ENCODE measurements around the gene SLC35D2. TPM values are rescaled to one million over a fixed set of nuclear protein-coding genes. Genes with fewer than 3 reads are reported as not detected.
"Not testable (repeated sequence)": the region's sequence is repeated elsewhere in the genome, so short reads cannot be mapped to it uniquely, and the experiment has no call there.

The SLC35D2 gene
- total RNA-seq, 2 experiments from 2014 or later, result 8.1 to 8.5 TPM

- H3K9me3 Mint-ChIP-seq; H3K36me3 Mint-ChIP-seq; H3K27me3 Mint-ChIP-seq; H3K4me3 Mint-ChIP-seq; CTCF ChIA-PET; H3K4me1 Mint-ChIP-seq (ENCODE audit: low read depth); H3K27ac Mint-ChIP-seq; intact Hi-C loops (cut with micrococcal nuclease); DNase-seq: not testable (repeated sequence)
- POLR2A ChIA-PET, result interaction anchor here (0.7 kb wide), 1 partner anchor 1893 kb away, joined by 3 read pairs; no protein-coding TSS in a partner anchor
Observed at GRCh38 chr9:96375507-96375906, 8.0 kb downstream of the SLC35D2 start.

GRCh38 chr9:96367943-96368342, 15.6 kb downstream of the SLC35D2 start:
- no peaks in the 10 kb centered on the region for H3K4me1 Mint-ChIP-seq (ENCODE audit: low read depth)
- intact Hi-C loops (cut with micrococcal nuclease), result no loop called here
- no peaks in the 10 kb centered on the region for H3K27me3 Mint-ChIP-seq
- DNase-seq, result no peak
- H3K9me3 Mint-ChIP-seq, result no peaks in the 10 kb centered on the region
- peaks cover 7% of the 10 kb centered on the region for H3K36me3 Mint-ChIP-seq
- POLR2A ChIA-PET, result no interaction called here
- CTCF ChIA-PET, result no interaction called here
- H3K27ac Mint-ChIP-seq, result no peak overlapping the region
- H3K4me3 Mint-ChIP-seq, result no peak overlapping the region

- Mint-ChIP-seq H3K36me3 (peaks cover 13% of the 10 kb centered on the region), H3K9me3 (no peaks in the 10 kb centered on the region), H3K4me1 (ENCODE audit: low read depth) (no peaks in the 10 kb centered on the region), H3K4me3 (no peak overlapping the region), H3K27me3 (no peaks in the 10 kb centered on the region), H3K27ac (no peak overlapping the region)
- DNase-seq, result no peak
- ChIA-PET CTCF (interaction anchor here (1.4 kb wide), 1 partner anchor 36 kb away, joined by 3 read pairs; no protein-coding TSS in a partner anchor), POLR2A (no interaction called here)
- intact Hi-C loops (cut with micrococcal nuclease), result no loop called here
Observed at GRCh38 chr9:96363175-96363967, 20.1 kb downstream of the SLC35D2 start.

GRCh38 chr9:96362119-96362518, 21.4 kb downstream of the SLC35D2 start:
- H3K4me3 Mint-ChIP-seq; POLR2A ChIA-PET; DNase-seq; H3K4me1 Mint-ChIP-seq (ENCODE audit: low read depth); H3K27ac Mint-ChIP-seq; H3K9me3 Mint-ChIP-seq; H3K27me3 Mint-ChIP-seq; intact Hi-C loops (cut with micrococcal nuclease); CTCF ChIA-PET: not testable (repeated sequence)
- H3K36me3 Mint-ChIP-seq, result peaks cover 14% of the 10 kb centered on the region

DNA sequence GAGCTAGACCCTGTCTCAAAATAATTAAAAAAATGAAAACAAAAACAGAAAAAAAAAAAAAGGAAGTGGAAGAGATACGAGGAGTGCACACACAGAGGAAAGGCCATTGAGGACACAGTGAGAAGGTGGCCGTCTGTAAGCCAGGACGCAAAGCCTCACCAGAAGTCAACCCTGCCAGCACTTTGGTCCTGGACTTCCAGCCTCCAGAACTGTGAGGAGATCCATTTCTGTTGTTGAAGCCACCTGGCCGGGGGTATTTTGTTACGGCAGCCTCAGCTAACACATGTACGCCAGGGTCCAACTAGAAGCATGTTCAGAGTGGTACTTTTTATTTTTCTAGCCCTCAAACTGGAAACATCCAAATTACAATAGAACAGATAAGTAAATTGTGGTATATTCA, 21.8 kb downstream of the SLC35D2 start:
- Mint-ChIP-seq H3K36me3 (peaks cover 14% of the 10 kb centered on the region), H3K9me3 (no peaks in the 10 kb centered on the region), H3K27me3 (no peaks in the 10 kb centered on the region), H3K27ac (no peak overlapping the region), H3K4me1 (ENCODE audit: low read depth) (no peaks in the 10 kb centered on the region), H3K4me3 (no peak overlapping the region)
- intact Hi-C loops (cut with micrococcal nuclease), result no loop called here
- ChIA-PET CTCF (no interaction called here), POLR2A (no interaction called here)
- DNase-seq, result no peak

DNA sequence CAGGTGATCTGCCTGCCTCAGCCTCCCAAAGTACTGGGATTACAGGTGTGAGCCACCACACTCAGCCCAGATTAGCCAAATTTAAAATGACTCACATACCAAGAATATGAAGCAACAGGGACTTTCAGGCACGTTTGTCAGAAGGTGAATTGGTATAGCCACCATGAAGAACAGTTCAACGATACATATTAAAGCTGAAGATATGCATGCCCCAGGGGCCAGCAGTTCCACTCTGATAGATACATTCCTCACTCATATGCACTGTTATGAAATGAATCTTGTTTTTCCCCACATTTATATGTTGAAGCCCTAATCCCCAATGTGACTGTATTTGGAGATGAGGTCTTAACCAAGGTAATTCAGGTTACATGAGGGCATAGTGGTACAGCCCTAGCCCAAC, 22.5 kb downstream of the SLC35D2 start:
- H3K9me3 Mint-ChIP-seq, result no peaks in the 10 kb centered on the region
- H3K27me3 Mint-ChIP-seq, result no peaks in the 10 kb centered on the region
- no peak for DNase-seq
- ChIA-PET POLR2A (no interaction called here), CTCF (no interaction called here)
- no peaks in the 10 kb centered on the region for H3K4me1 Mint-ChIP-seq (ENCODE audit: low read depth)
- intact Hi-C loops (cut with micrococcal nuclease), result no loop called here
- H3K4me3 Mint-ChIP-seq, result no peak overlapping the region
- H3K27ac Mint-ChIP-seq, result no peak overlapping the region
- peaks cover 14% of the 10 kb centered on the region for H3K36me3 Mint-ChIP-seq

DNA sequence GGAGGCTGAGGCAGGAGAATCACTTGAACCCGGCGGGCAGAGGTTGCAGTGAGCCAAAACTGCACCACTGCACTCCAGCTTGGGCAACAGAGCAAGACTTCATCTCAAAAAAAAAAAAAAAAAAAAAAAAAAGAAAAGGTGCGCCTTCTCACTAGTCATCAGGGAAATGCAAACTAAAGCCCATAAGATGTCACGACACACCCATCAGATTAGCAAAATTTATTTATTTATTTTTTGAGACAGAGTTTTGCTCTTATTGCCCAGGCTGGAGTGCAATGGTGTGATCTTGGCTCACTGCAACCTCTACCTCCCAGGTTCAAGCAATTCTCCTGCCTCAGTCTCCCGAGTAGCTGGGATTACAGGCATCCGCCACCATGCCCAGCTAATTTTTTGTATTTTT, 23.0 kb downstream of the SLC35D2 start:
- intact Hi-C loops (cut with micrococcal nuclease); H3K27me3 Mint-ChIP-seq; CTCF ChIA-PET; H3K4me3 Mint-ChIP-seq; H3K9me3 Mint-ChIP-seq; DNase-seq; H3K27ac Mint-ChIP-seq; H3K4me1 Mint-ChIP-seq (ENCODE audit: low read depth); POLR2A ChIA-PET: not testable (repeated sequence)
- H3K36me3 Mint-ChIP-seq, result peaks cover 14% of the 10 kb centered on the region

GRCh38 chr9:96350866-96351265, 32.6 kb downstream of the SLC35D2 start:
- peaks cover 6% of the 10 kb centered on the region for H3K9me3 Mint-ChIP-seq
- H3K4me3 Mint-ChIP-seq, result no peak overlapping the region
- ChIA-PET POLR2A (no interaction called here), CTCF (no interaction called here)
- H3K36me3 Mint-ChIP-seq, result peaks cover 9% of the 10 kb centered on the region
- DNase-seq, result no peak
- H3K27me3 Mint-ChIP-seq, result no peaks in the 10 kb centered on the region
- intact Hi-C loops (cut with micrococcal nuclease), result no loop called here
- H3K27ac Mint-ChIP-seq, result no peak overlapping the region
- H3K4me1 Mint-ChIP-seq (ENCODE audit: low read depth), result no peaks in the 10 kb centered on the region

GRCh38 chr9:96348261-96348660, 35.2 kb downstream of the SLC35D2 start:
- no peak overlapping the region for H3K27ac Mint-ChIP-seq
- H3K4me1 Mint-ChIP-seq (ENCODE audit: low read depth), result peaks cover 3% of the 10 kb centered on the region
- no peak for DNase-seq
- intact Hi-C loops (cut with micrococcal nuclease), result no loop called here
- H3K9me3 Mint-ChIP-seq, result peaks cover 6% of the 10 kb centered on the region
- H3K36me3 Mint-ChIP-seq, result peaks cover 9% of the 10 kb centered on the region
- no peaks in the 10 kb centered on the region for H3K27me3 Mint-ChIP-seq
- no peak overlapping the region for H3K4me3 Mint-ChIP-seq
- POLR2A ChIA-PET, result interaction anchor here (0.6 kb wide), 1 partner anchor 16 kb away, joined by 6 read pairs; no protein-coding TSS in a partner anchor
- CTCF ChIA-PET, result no interaction called here

- no peaks in the 10 kb centered on the region for H3K27me3 Mint-ChIP-seq
- H3K4me3 Mint-ChIP-seq, result no peak overlapping the region
- no peak overlapping the region for H3K27ac Mint-ChIP-seq
- ChIA-PET CTCF (no interaction called here), POLR2A (no interaction called here)
- DNase-seq, result no peak
- H3K9me3 Mint-ChIP-seq, result peaks cover 6% of the 10 kb centered on the region
- peaks cover 3% of the 10 kb centered on the region for H3K4me1 Mint-ChIP-seq (ENCODE audit: low read depth)
- intact Hi-C loops (cut with micrococcal nuclease), result no loop called here
- H3K36me3 Mint-ChIP-seq, result peaks cover 8% of the 10 kb centered on the region
Observed at GRCh38 chr9:96345551-96345950, 38.0 kb downstream of the SLC35D2 start.

DNA sequence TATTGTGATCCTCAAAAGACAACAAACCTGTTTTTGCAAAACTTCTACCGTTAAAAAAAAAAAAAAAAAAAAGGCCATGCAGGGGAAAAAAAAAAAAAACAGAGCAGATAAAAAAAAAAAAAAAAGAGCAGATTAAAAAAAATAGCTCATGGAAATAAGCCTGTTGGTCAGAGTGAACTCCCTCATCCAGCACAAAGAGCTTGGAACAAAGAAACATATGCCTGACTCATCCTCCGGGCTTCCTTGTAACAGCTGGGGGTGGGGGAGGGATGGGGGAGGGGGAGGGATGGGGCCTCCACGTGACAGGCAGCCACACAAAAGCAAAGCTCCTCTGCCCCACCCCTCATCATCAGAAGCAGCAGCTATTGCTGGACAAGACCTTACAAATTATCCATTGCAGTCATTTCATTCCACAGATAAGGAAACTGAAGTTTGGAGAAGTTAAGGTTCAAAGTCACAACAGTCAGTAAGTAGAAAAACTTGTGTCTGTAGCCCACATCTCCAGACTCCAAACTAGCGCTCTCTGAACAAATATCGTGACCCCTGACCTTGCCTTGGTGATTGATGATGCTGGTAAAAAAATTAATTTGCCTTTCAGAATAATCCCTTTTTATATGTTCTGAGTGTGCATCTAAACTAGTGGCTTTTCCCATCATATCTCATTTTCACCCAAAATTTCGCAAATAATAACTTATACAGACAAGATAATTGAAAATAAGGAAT, 38.9 kb downstream of the SLC35D2 start:
- intact Hi-C loops (cut with micrococcal nuclease), result no loop called here
- Mint-ChIP-seq H3K36me3 (peaks cover 8% of the 10 kb centered on the region), H3K4me3 (no peak overlapping the region), H3K4me1 (ENCODE audit: low read depth) (peaks cover 10% of the 10 kb centered on the region), H3K27ac (no peak overlapping the region), H3K27me3 (no peaks in the 10 kb centered on the region), H3K9me3 (peaks cover 6% of the 10 kb centered on the region)
- POLR2A ChIA-PET, result no interaction called here
- no peak for DNase-seq
- CTCF ChIA-PET, result interaction anchor here (0.7 kb wide), 1 partner anchor 76 kb away, joined by 3 read pairs; no protein-coding TSS in a partner anchor

DNA sequence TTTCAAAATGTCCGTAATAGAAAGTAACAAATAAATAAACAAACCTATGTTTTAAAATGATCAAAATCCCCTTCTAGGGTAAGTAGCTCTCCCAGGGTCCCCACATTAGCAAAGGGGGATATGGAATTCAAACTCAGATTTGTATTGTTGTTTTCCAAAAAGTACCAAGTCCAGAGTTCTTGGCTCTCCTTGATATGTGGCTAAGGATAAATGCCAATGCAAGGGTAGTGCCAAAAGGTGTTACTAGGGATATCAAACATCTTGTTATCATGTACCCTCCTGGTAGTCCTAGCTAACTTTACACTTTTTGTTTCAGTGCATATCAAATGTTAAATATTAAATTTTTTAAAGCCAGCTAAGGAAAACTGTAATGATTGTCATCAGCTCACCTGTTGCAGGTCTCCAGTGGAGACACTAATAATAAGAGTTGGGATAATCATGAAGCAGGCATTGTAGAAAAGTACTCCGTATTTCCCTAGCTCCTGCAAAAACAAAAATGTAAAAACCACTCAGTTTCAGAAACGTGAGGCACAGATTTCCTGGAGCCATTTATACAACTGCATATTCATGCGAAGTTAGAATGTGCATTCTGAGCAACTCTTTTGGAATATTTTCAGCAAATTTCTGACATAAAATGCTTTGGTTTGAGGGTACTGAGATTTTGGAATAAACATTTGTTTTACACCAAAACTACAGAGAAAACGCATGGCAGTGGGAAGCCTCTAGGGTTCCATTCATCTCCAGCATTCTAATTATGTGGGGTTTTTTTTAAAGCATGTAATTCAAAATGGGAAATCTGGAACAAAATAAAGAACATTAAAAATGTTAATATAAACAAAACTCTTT, 39.8 kb downstream of the SLC35D2 start:
- POLR2A ChIA-PET, result no interaction called here
- intact Hi-C loops (cut with micrococcal nuclease), result no loop called here
- no peaks in the 10 kb centered on the region for H3K27me3 Mint-ChIP-seq
- peaks cover 8% of the 10 kb centered on the region for H3K36me3 Mint-ChIP-seq
- CTCF ChIA-PET, result interaction anchor here (1.3 kb wide), 1 partner anchor 18 kb away, joined by 3 read pairs; no protein-coding TSS in a partner anchor
- no peak overlapping the region for H3K27ac Mint-ChIP-seq
- DNase-seq, result no peak
- peaks cover 12% of the 10 kb centered on the region for H3K4me1 Mint-ChIP-seq (ENCODE audit: low read depth)
- no peak overlapping the region for H3K4me3 Mint-ChIP-seq
- H3K9me3 Mint-ChIP-seq, result peaks cover 6% of the 10 kb centered on the region
